GM18517 (cell line): Measurements from ENCODE around the gene C5AR2.
"Not testable (repeated sequence)": the region's sequence is repeated elsewhere in the genome, so short reads cannot be mapped to it uniquely, and the experiment has no call there.

ENCODE experiments used
- ATAC-seq: cut with Tn5 transposase; IDR thresholded peaks from one replicate; pipeline ENCODE4 v1.9.1; 2021; ENCODE audit warnings: mild to moderate bottlenecking, moderate library complexity; ENCODE audit not compliant: unreplicated experiment

The C5AR2 gene

GRCh38 chr19:47383890-47384289 is 51.9 kb downstream of the C5AR2 start:
- ATAC-seq = not testable (repeated sequence)

- ATAC-seq = not testable (repeated sequence)
Measured at GRCh38 chr19:47384533-47384932, 52.6 kb downstream of the C5AR2 start.

GRCh38 chr19:47386582-47386981 is 54.6 kb downstream of the C5AR2 start:
- not testable (repeated sequence) for ATAC-seq

GRCh38 chr19:47387623-47388022 is 55.6 kb downstream of the C5AR2 start:
- ATAC-seq = not testable (repeated sequence)

- not testable (repeated sequence) for ATAC-seq
Measured at GRCh38 chr19:47388721-47389120, 56.7 kb downstream of the C5AR2 start.

GRCh38 chr19:47389150-47389556 is 57.2 kb downstream of the C5AR2 start:
- no peak for ATAC-seq

- no peak for ATAC-seq
Measured at GRCh38 chr19:47390533-47391488, 58.8 kb downstream of the C5AR2 start.

- no peak for ATAC-seq
Measured at GRCh38 chr19:47391510-47392223, 59.7 kb downstream of the C5AR2 start.
